ENCODE results near the gene ZNF324B.
"Not testable (repeated sequence)": the region's sequence is repeated elsewhere in the genome, so short reads cannot be mapped to it uniquely, and the experiment has no call there.

ZNF324B gene

GRCh38 chr19:58480481-58480830 lies 29.0 kb downstream of the ZNF324B start:
- no peak for DNase-seq (ENCODE audit: low read depth)

- DNase-seq (ENCODE audit: low read depth): no peak
Observed at GRCh38 chr19:58480831-58481230, 29.4 kb downstream of the ZNF324B start.

DNA sequence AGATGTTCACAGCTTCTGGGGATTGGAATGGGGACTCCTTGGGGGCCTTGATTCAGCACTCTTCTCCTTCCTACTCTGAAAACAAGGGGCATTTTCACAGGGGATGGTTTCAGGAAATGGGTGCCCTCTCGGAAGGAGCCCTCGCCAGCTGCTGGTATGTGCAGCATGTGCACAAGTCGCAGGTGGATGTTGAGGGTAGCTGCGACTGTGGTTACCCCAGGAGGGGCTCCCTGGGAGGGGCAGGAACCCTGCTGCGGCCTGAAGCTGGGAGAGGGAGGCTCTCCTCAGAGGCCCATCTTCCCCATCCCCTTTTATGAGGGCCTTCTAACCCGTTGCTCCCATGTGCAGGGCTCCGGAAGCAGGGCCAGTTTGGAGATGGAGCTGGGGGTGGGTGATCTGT lies 30.9 kb downstream of the ZNF324B start:
- no peak for DNase-seq (ENCODE audit: low read depth)

- no peak for DNase-seq (ENCODE audit: low read depth)
Observed at GRCh38 chr19:58483776-58484175, 32.4 kb downstream of the ZNF324B start.

GRCh38 chr19:58484349-58484748 lies 32.9 kb downstream of the ZNF324B start:
- not testable (repeated sequence) for DNase-seq (ENCODE audit: low read depth)

GRCh38 chr19:58491393-58491792 lies 40.0 kb downstream of the ZNF324B start:
- no peak for DNase-seq (ENCODE audit: low read depth)

DNA sequence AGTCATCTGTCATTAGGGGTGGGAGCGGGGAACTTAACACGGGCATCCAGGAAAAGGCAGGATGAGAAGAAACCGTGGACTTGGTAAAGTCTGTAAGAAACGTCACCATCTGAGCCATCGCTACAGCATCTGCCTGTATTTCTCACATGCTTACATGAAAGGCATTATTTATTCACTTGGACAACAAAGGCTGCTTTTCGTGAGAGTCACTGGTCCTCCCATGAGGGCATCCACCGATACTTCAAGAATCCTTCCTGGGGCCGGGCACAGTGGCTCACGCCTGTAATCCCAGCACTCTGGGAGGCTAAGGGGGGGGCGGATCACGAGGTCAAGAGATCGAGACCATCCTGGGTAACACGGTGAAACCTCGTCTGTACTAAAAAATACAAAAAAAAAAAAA lies 40.8 kb downstream of the ZNF324B start:
- DNase-seq (ENCODE audit: low read depth): no peak

- no peak for DNase-seq (ENCODE audit: low read depth)
Observed at GRCh38 chr19:58497634-58498170, 46.3 kb downstream of the ZNF324B start.

DNA sequence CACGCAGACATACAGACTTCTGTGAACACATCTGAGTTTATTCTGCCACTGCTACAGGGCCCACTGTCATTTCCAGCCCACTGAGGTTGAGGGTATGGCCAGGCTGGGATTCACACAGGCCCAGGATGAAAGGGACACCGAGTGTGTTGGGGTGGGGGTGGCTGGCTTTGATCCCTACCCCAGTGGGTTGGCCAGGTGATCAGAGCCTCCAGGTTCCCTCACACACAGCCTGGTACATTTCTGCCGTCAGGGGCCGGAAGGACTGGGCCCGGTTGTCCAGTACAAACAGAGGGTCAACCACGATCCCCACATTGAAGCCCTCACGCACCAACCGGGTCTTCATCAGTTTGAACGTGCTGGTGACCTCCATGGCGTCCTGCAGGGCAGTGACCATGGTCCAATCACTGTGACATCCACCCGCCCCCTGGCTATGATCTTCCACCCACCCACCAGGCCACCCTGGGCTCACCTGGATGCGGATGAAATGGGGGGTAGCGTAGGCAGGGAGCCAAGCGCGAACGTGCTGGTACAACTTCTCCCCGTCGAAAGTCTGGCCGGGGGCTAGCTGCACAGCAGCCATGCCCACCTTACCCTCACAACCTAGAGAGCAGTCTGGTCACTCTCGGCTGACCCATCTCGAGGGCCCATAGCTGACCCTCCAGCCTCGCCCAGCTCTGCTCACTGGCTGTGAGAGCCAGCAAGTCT lies 47.0 kb downstream of the ZNF324B start:
- DNase-seq (ENCODE audit: low read depth): no peak

- DNase-seq (ENCODE audit: low read depth): peak; percentile 89
Observed at GRCh38 chr19:58499021-58499927, 47.9 kb downstream of the ZNF324B start.

- DNase-seq (ENCODE audit: low read depth): no peak
Observed at GRCh38 chr19:58500242-58500641, 48.8 kb downstream of the ZNF324B start.

Data from stimulated activated CD8-positive, alpha-beta memory T cell treated with anti-CD3 and anti-CD28 coated beads, Interleukin-12 subunit alpha, Interleukin-12 subunit beta, amount 100 ng/mL, for 1 hour (primary cell).